ENCODE measurements around the gene ANKRD11.

DNA sequence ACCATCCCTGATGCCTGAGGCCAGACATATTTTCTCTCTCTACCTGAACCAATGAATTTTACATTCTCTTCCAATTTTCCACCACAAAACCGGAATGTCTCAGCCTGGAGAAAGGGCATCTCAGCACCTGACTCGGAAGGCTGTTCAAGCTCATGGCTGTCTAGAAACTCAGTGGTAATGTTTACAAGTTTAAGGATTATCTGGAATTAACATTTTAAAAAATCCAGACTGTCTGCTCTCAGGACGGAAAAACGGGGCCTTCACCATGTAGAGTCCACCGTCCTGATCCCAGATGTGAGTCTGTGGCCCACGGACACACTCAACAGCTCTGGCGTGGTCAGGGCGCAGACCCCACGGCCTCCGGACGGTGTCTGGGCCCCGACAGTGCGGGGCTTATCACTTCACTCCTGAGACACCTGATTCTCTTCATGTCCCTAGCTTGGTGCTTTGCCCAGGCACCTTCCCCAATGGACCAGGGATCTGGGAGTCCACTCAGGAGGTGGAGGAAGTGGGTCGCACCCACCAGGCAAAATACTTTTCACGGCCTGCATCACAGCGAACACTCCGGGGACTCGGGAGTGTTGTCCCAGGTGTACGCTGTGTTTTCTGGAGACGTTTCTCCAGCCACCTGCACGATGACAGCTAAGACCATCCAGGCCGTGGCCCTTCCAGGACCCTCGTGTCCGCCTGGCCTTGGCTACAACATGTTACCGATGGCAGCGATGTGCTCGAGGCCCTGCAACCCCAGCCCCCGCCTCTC is 171.3 kb downstream of the ANKRD11 start:
- TF ChIP-seq, protein P1, sequence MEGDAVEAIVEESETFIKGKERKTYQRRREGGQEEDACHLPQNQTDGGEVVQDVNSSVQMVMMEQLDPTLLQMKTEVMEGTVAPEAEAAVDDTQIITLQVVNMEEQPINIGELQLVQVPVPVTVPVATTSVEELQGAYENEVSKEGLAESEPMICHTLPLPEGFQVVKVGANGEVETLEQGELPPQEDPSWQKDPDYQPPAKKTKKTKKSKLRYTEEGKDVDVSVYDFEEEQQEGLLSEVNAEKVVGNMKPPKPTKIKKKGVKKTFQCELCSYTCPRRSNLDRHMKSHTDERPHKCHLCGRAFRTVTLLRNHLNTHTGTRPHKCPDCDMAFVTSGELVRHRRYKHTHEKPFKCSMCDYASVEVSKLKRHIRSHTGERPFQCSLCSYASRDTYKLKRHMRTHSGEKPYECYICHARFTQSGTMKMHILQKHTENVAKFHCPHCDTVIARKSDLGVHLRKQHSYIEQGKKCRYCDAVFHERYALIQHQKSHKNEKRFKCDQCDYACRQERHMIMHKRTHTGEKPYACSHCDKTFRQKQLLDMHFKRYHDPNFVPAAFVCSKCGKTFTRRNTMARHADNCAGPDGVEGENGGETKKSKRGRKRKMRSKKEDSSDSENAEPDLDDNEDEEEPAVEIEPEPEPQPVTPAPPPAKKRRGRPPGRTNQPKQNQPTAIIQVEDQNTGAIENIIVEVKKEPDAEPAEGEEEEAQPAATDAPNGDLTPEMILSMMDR (IDR thresholded peaks at IDR 0.05; ENCODE audit: insufficient read depth, low read length, poor library complexity, severe bottlenecking) = no peak
- no peak for TF ChIP-seq EZH2phosphoT487 (conservative IDR thresholded peaks at IDR 0.05; ENCODE audit: low read length)

Data from SU-DHL-6 (cell line).